GM19397 (cell line): ENCODE measurements around the gene MYL5.
A peak's percentile ranks its signal among the peaks of the same experiment; 100 is the strongest.
"Not testable (repeated sequence)": the region's sequence is repeated elsewhere in the genome, so short reads cannot be mapped to it uniquely, and the experiment has no call there.

ENCODE experiments used
- ATAC-seq: cut with Tn5 transposase; IDR thresholded peaks from one replicate; pipeline ENCODE4 v1.9.1; 2021; ENCODE audit warnings: mild to moderate bottlenecking, moderate library complexity; ENCODE audit not compliant: unreplicated experiment

The MYL5 gene

GRCh38 chr4:669806-670559 is 4.4 kb upstream of the MYL5 start:
- ATAC-seq = not testable (repeated sequence)

- ATAC-seq = no peak
Observed at GRCh38 chr4:671769-672168, 2.6 kb upstream of the MYL5 start.

- ATAC-seq = no peak
Observed at GRCh38 chr4:673349-674091, 822 bp upstream of the MYL5 start.

GRCh38 chr4:675036-675882 is 917 bp downstream of the MYL5 start:
- peak; percentile 3 for ATAC-seq

- no peak for ATAC-seq
Observed at GRCh38 chr4:675980-676870, 1.9 kb downstream of the MYL5 start.

GRCh38 chr4:676871-677235 is 2.5 kb downstream of the MYL5 start:
- no peak for ATAC-seq

- no peak for ATAC-seq
Observed at GRCh38 chr4:677431-678293, 3.3 kb downstream of the MYL5 start.

- ATAC-seq = no peak
Observed at GRCh38 chr4:678331-679103, 4.2 kb downstream of the MYL5 start.

GRCh38 chr4:679104-679481 is 4.8 kb downstream of the MYL5 start:
- ATAC-seq = no peak

GRCh38 chr4:679629-680028 is 5.3 kb downstream of the MYL5 start:
- ATAC-seq = no peak

GRCh38 chr4:680091-680490 is 5.7 kb downstream of the MYL5 start:
- no peak for ATAC-seq

- no peak for ATAC-seq
Observed at GRCh38 chr4:680551-680927, 6.2 kb downstream of the MYL5 start.

GRCh38 chr4:680928-681645 is 6.7 kb downstream of the MYL5 start:
- ATAC-seq = no peak

GRCh38 chr4:681736-682451 is 7.6 kb downstream of the MYL5 start:
- ATAC-seq = no peak

- no peak for ATAC-seq
Observed at GRCh38 chr4:682490-683172, 8.3 kb downstream of the MYL5 start.

GRCh38 chr4:683247-683897 is 9.0 kb downstream of the MYL5 start:
- no peak for ATAC-seq
